Measurements from ENCODE around the gene YIPF4. TPM values are rescaled to one million over a fixed set of nuclear protein-coding genes. Genes with fewer than 3 reads are reported as not detected.

Gene YIPF4
- total and polyA plus RNA-seq, 2 of the 8 experiments (the other 6 are each of a cell fraction or from before 2014, with no cell fraction given), result 2.9 to 21.4 TPM

- Histone ChIP-seq H3K23ac (ENCODE audit: insufficient read length) (no peak overlapping the region), H3K23me2 (ENCODE audit: low read depth, low read length) (peaks cover 6% of the 10 kb centered on the region; the same call in 1 of the 2 replicates), H3K4me1 (replicated peaks in 1 of 4; ENCODE audit: control insufficient read depth in 3 of 4, insufficient read depth in 4 of 4, low read length in 3 of 4) (peaks cover 0 to 7% (median 3%) of the 10 kb centered on the region in 4 experiments; a peak in 5 of 7 replicates), H3K27me3 (replicated peaks in 1 of 4; ENCODE audit: control insufficient read depth in 3 of 4, extremely low read depth in 1 of 4, insufficient read depth in 3 of 4, low read length in 3 of 4) (no peaks in the 10 kb centered on the region), H3K14ac (ENCODE audit: insufficient read length) (no peak overlapping the region), H2AFZ (ENCODE audit: low read length) (no peak overlapping the region), H3K79me2 (ENCODE audit: control insufficient read depth in 1 of 2, insufficient read depth in 2 of 2, low read length in 2 of 2) (peaks cover 28 to 75% of the 10 kb centered on the region in 2 experiments), H3K4me3 (ENCODE audit: extremely low read depth in 1 of 4, insufficient read depth in 2 of 4, low read depth in 3 of 4, low read length in 4 of 4) (no peak overlapping the region), H3K36me3 (ENCODE audit: control insufficient read depth in 2 of 4, insufficient read depth in 4 of 4, low read length in 3 of 4) (peaks cover 0 to 12% (median 2%) of the 10 kb centered on the region in 4 experiments; a peak in 2 of 8 replicates), H2BK20ac (ENCODE audit: low read length) (no peak overlapping the region), H4K8ac (ENCODE audit: extremely low read depth, insufficient read depth, low read length) (no peak overlapping the region), H3K9me3 (ENCODE audit: insufficient read depth in 2 of 2, low read depth in 1 of 2, low read length in 1 of 2) (no peaks in the 10 kb centered on the region), H3K9ac (replicated peaks in 1 of 4; ENCODE audit: extremely low read depth in 1 of 4, low read depth in 3 of 4, low read length in 3 of 4) (no peak overlapping the region), H4K20me1 (replicated peaks in 1 of 2; ENCODE audit: control insufficient read depth in 1 of 2, insufficient read depth in 2 of 2, low read length in 2 of 2) (peaks cover 3 to 9% of the 10 kb centered on the region in 2 experiments), H3K27ac (ENCODE audit: low read depth, low read length) (no peak overlapping the region), H2BK120ac (replicated peaks; ENCODE audit: low read depth, low read length) (no peak overlapping the region), H2BK5ac (ENCODE audit: low read depth, low read length) (no peak overlapping the region), H4K91ac (replicated peaks; ENCODE audit: insufficient read length, low read length) (no peak overlapping the region), H4K5ac (ENCODE audit: insufficient read length, low read depth, low read length) (no peak overlapping the region), H2BK15ac (ENCODE audit: low read length) (no peak overlapping the region), H2AK5ac (ENCODE audit: low read depth, low read length) (no peak overlapping the region), H3K4ac (replicated peaks; ENCODE audit: insufficient read length, low read depth, low read length) (no peak overlapping the region), H3K18ac (ENCODE audit: extremely low read depth, low read length) (no peak overlapping the region), H3K4me2 (ENCODE audit: insufficient read depth in 1 of 2, low read depth in 2 of 2, low read length in 2 of 2) (no peak overlapping the region), H2BK12ac (ENCODE audit: low read depth, low read length) (no peak overlapping the region), H3K56ac (replicated peaks; ENCODE audit: insufficient read length, low read depth, low read length) (no peak overlapping the region), H3K79me1 (ENCODE audit: low read depth, low read length) (no peaks in the 10 kb centered on the region)
- no peak for FAIRE-seq
- DNase-seq (ENCODE audit: low read depth in 1 of 2, low spot score in 2 of 2), result no peak
- TF ChIP-seq POLR2A (IDR thresholded peaks at IDR 0.05; ENCODE audit: control extremely low read depth in 1 of 2, low read depth in 2 of 2, low read length in 2 of 2) (no peak), BCL11A (IDR thresholded peaks at IDR 0.05; ENCODE audit: low read depth in 2 of 2, low read length in 2 of 2) (no peak), POLR2AphosphoS5 (IDR thresholded peaks at IDR 0.05; ENCODE audit: low read depth, low read length) (no peak), TCF12 (IDR thresholded peaks at IDR 0.05; ENCODE audit: low read depth, low read length) (no peak), NANOG (IDR thresholded peaks at IDR 0.05; ENCODE audit: insufficient read depth, low read depth, low read length, poor library complexity, severe bottlenecking) (no peak), ATF3 (IDR thresholded peaks at IDR 0.05; ENCODE audit: insufficient read depth, low read depth, low read length) (no peak), TAF1 (IDR thresholded peaks at IDR 0.05; ENCODE audit: low read depth, low read length) (no peak), EZH2 (IDR thresholded peaks at IDR 0.05; ENCODE audit: low read depth, low read length, severe bottlenecking) (no peak), RXRA (IDR thresholded peaks at IDR 0.05; ENCODE audit: insufficient read depth, low read depth, low read length) (no peak), TEAD4 (IDR thresholded peaks at IDR 0.05; ENCODE audit: low read depth, low read length) (no peak), SUZ12 (IDR thresholded peaks at IDR 0.05; ENCODE audit: low read length) (no peak)
- POLR2A ChIA-PET (ENCODE audit: partially characterized antibody), result interaction anchor here (0.6 to 1.2 kb wide), 2 partner anchors 298 to 342 kb away, joined by 3 to 4 read pairs; no protein-coding TSS in a partner anchor
- CTCF ChIA-PET (ENCODE audit: partially characterized antibody), result interaction anchor here (0.8 to 1.0 kb wide), 2 partner anchors 9 to 31 kb away, joined by 3 read pairs; no protein-coding TSS in a partner anchor
- WGBS, 2 experiments (ENCODE audit: extremely low coverage in 1 of 2, insufficient coverage in 1 of 2, insufficient read length in 1 of 2, insufficient replicate concordance in 2 of 2, low coverage in 1 of 2, low lambda C conversion rate in 2 of 2, missing lambda C conversion rate in 1 of 2), result 97% methylated on average over 4 of the region's 4 CpGs; no CpG with 5 or more reads in 1 of the 2 experiments
Observed at GRCh38 chr2:32360416-32360815, 82.7 kb downstream of the YIPF4 start.

Data from H1 (cell line).